PC-9 (cell line): ENCODE measurements around the gene SPATA20. TPM values are rescaled to one million over a fixed set of nuclear protein-coding genes. Genes with fewer than 3 reads are reported as not detected.

ENCODE experiments used
- BruUV-seq: library from RNA; stranded (reverse); fragments of 400-500 nt; replicated peaks from 2 replicates; lab custom pipeline; 2021; lab: Mats Ljungman, UMichigan
- CTCF ChIA-PET: fragments of 300-600 bp; sonication (Branson Sonifier 250); formaldehyde crosslinking; loops from one replicate; lab custom pipeline; 2022; ENCODE audit warnings: antibody characterized with exemption; lab: Charles Lee
- POLR2A ChIA-PET: fragments of 300-600 bp; sonication (Branson Sonifier 250); formaldehyde crosslinking; loops from one replicate; lab custom pipeline; 2022; ENCODE audit warnings: antibody characterized with exemption; ENCODE audit not compliant: unreplicated experiment; lab: Charles Lee
- DNase-seq, 2 experiments: peaks; one replicate each; pipeline versions ENCODE4 v3.0.0 to v3.0.0-alpha.2; 2015 to 2022; ENCODE audit warnings: mixed read lengths in 1 of 2
- H2AFZ ChIP-seq: fragments of 200-600 bp; sonication (generic); 2 replicates; pipeline ENCODE4 v1.8.1; 2017; ENCODE audit warnings: antibody characterized with exemption
- H3F3A ChIP-seq: fragments of 200-600 bp; sonication (generic); 2 replicates; pipeline ENCODE4 v1.8.1; 2017; ENCODE audit warnings: antibody characterized with exemption, mild to moderate bottlenecking, low read depth; ENCODE audit not compliant: insufficient read depth
- H3K27ac ChIP-seq: fragments of 200-600 bp; sonication (generic); 2 replicates; pipeline ENCODE4 v1.6.1; 2016; ENCODE audit warnings: mixed run types
- H3K27me3 ChIP-seq: fragments of 200-600 bp; sonication (generic); 2 replicates; pipeline ENCODE4 v1.6.1; 2016; ENCODE audit warnings: low read depth, mixed run types; ENCODE audit not compliant: insufficient read depth
- H3K36me3 ChIP-seq: fragments of 200-600 bp; sonication (generic); 2 replicates; pipeline ENCODE4 v1.6.1; 2016; ENCODE audit warnings: low read depth, mixed run types
- H3K4me1 ChIP-seq: fragments of 200-600 bp; sonication (generic); replicated peaks from 2 replicates; pipeline ENCODE4 v1.6.1; 2016; ENCODE audit warnings: mixed run types; ENCODE audit not compliant: insufficient read depth
- H3K4me2 ChIP-seq: fragments of 200-600 bp; sonication (generic); 2 replicates; pipeline ENCODE4 v1.6.1; 2017; ENCODE audit warnings: mixed run types
- H3K4me3 ChIP-seq: fragments of 200-600 bp; sonication (generic); 2 replicates; pipeline ENCODE4 v1.6.1; 2016; ENCODE audit warnings: mixed run types
- H3K79me2 ChIP-seq: fragments of 200-600 bp; sonication (generic); 2 replicates; pipeline ENCODE4 v1.6.1; 2017; ENCODE audit warnings: low read depth, mixed run types
- H3K9me2 ChIP-seq: fragments of 200-600 bp; sonication (generic); 2 replicates; pipeline ENCODE4 v1.8.1; 2017; ENCODE audit warnings: mild to moderate bottlenecking; ENCODE audit not compliant: insufficient read depth
- H3K9me3 ChIP-seq: fragments of 200-600 bp; sonication (generic); 2 replicates; pipeline ENCODE4 v1.8.1; 2016; ENCODE audit warnings: low read depth; ENCODE audit not compliant: insufficient read depth
- H4K20me1 ChIP-seq: fragments of 200-600 bp; sonication (generic); 2 replicates; pipeline ENCODE4 v1.8.1; 2017; ENCODE audit not compliant: insufficient read depth
- EZH2 ChIP-seq: fragments of 200-600 bp; sonication (generic); IDR thresholded peaks from 2 replicates; pipeline ENCODE4 v1.8.0; 2017; ENCODE audit warnings: antibody characterized with exemption, low read depth
- intact Hi-C: fragments of 100-400 bp; cut with micrococcal nuclease; formaldehyde crosslinking; loops from one replicate; pipeline ENCODE4 v1.10.0; 2022; ENCODE audit not compliant: unreplicated experiment
- total RNA-seq: library from RNA; stranded (reverse); gene quantifications from 2 replicates; pipeline ENCODE4 v1.2.3, GENCODE V29; 2021
- TF ChIP-seq, protein P1 (sequence below): fragments of 200-600 bp; sonication (generic); conservative IDR thresholded peaks from 2 replicates; pipeline ENCODE4 v1.6.1; 2017; ENCODE audit warnings: mixed run types, antibody characterized with exemption, mild to moderate bottlenecking, moderate library complexity

SPATA20 gene
- total RNA-seq, 1 experiment from 2014 or later, result 41.5 TPM

DNA sequence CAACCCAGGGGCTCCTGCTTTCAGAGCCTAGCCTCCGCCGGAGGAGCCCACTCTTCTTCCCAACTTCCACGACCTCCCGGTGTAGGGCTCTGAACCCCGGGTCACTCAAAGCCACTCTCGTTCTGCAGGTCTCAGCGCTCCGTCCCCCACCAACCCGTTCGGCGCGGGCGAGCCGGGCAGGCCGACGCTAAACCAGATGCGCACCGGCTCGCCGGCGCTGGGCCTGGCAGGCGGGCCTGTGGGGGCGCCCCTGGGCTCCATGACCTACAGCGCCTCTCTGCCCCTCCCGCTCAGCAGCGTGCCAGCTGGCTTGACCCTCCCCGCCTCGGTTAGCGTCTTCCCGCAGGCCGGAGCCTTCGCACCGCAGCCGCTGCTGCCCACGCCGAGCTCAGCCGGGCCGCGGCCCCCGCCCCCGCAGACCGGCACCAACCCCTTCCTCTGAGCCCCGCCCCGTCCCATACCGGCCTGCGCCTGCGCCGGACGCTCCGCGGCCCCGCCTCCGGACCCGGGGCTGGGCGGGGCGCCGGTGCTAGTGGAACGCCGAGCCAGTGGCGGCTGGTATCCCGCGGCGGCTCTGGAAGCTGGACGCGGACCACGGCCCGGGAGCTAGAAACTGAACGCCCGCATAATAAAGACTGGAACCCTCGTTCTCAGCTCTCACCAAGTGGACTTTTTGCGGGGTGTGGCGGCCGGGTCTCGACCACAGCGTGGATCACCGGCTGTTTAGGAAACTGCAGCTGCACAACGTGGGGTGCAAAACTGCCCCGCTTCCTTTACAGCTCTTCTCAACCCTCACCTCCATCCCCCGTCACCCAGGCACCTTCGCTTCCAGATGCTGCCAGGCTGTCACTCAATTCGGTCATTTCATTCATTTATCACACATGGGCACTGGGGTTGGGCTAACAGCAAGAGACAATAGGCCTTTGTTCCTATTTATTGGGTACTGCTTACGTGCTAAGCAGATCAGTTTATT, 5.0 kb upstream of the SPATA20 start:
- Histone ChIP-seq H3K36me3 (peaks cover 4% of the 10 kb centered on the region; the same call in 1 of the 2 replicates), H4K20me1 (no peaks in the 10 kb centered on the region; the same call in 1 of the 2 replicates), H3K9me3 (no peaks in the 10 kb centered on the region), H3K9me2 (no peaks in the 10 kb centered on the region), H3K27me3 (no peaks in the 10 kb centered on the region), H3K4me2 (peak overlapping the region; percentile 66), H3F3A (peaks cover 24% of the 10 kb centered on the region; the same call in 1 of the 2 replicates), H3K4me1 (peaks cover 9% of the 10 kb centered on the region; the same call in 1 of the 2 replicates), H3K79me2 (no peaks in the 10 kb centered on the region), H3K4me3 (peak overlapping the region; percentile 42), H2AFZ (peak overlapping the region; percentile 40; the same call in 1 of the 2 replicates), H3K27ac (no peak overlapping the region)
- peak in 1 of 2 experiments; percentile 86 for DNase-seq
- ChIA-PET POLR2A (interaction anchor here (0.5 to 0.7 kb wide), 4 partner anchors 83 to 419 kb away, joined by 3 to 9 read pairs (median 3); partner anchors contain the start of genes LRRC59 and WFIKKN2), CTCF (interaction anchor here (0.8 to 1.0 kb wide), 3 partner anchors 151 to 180 kb away, joined by 3 to 4 read pairs (median 4); no protein-coding TSS in a partner anchor)
- no TSS peak for BruUV-seq
- TF ChIP-seq, protein P1, sequence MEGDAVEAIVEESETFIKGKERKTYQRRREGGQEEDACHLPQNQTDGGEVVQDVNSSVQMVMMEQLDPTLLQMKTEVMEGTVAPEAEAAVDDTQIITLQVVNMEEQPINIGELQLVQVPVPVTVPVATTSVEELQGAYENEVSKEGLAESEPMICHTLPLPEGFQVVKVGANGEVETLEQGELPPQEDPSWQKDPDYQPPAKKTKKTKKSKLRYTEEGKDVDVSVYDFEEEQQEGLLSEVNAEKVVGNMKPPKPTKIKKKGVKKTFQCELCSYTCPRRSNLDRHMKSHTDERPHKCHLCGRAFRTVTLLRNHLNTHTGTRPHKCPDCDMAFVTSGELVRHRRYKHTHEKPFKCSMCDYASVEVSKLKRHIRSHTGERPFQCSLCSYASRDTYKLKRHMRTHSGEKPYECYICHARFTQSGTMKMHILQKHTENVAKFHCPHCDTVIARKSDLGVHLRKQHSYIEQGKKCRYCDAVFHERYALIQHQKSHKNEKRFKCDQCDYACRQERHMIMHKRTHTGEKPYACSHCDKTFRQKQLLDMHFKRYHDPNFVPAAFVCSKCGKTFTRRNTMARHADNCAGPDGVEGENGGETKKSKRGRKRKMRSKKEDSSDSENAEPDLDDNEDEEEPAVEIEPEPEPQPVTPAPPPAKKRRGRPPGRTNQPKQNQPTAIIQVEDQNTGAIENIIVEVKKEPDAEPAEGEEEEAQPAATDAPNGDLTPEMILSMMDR, result no peak
- TF ChIP-seq EZH2, result no peak
- intact Hi-C loops, result loop anchor here (10.0 kb wide), 1 partner anchor 413 kb away; no protein-coding TSS in a partner anchor

DNA sequence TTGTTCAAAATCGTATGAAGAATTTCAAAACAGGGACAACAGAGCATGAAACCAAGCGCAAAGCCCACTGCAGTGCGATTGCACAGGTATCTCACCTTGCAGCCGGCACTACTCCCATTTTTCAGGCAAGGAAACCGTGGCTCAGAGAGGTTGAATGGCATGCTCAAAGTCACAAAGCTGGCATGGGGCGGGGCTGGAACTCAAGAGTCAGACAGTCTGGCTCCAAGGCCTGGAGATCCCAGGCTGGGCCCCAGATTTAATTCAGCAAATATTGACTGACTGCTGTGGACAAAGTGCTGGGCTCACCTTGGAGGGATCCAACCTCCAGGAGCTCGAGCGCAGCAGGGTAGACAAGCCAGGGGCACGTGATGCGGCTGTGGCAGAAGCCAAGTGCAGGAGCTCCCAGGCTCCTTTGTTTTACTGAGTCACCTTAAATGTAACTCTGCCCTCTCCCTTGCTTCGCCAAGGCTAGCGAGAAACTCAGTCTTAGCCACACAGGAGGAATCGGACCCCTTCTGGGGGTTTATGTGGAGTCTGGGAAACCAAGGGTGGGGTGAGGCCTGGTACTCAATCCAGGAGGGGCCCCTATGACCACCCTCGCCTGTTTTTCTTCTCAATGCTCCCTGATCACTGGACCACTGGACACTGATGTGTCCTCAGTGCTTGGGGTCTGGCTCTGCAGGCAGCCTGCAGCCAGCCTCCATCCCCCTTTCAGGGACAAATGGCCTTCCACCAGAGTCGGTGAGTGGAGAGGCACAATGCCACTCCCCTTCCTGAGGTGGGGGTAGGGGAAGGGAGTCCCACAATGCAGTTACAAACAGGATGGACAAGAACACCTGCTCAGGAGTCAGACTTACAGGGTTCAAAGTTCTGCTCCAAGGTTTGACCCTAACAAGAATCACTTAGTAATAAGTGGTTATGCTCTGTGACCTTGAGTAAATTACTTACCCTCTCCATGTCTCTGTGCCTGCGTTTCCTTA, 3.9 kb upstream of the SPATA20 start:
- Histone ChIP-seq H3F3A (peaks cover 24% of the 10 kb centered on the region; the same call in 1 of the 2 replicates), H3K4me1 (peaks cover 17% of the 10 kb centered on the region), H3K27me3 (no peaks in the 10 kb centered on the region), H3K36me3 (no peaks in the 10 kb centered on the region), H3K4me2 (peak overlapping the region; percentile 66; the same call in 1 of the 2 replicates), H2AFZ (no peak overlapping the region), H3K27ac (no peak overlapping the region), H3K9me2 (no peaks in the 10 kb centered on the region), H3K79me2 (no peaks in the 10 kb centered on the region), H4K20me1 (no peaks in the 10 kb centered on the region; the same call in 1 of the 2 replicates), H3K4me3 (no peak overlapping the region), H3K9me3 (no peaks in the 10 kb centered on the region)
- DNase-seq, result peak in 1 of 2 experiments; percentile 37
- POLR2A ChIA-PET, result interaction anchor here (0.5 to 0.7 kb wide), 6 partner anchors 10 to 420 kb away, joined by 3 to 9 read pairs (median 3); partner anchors contain the start of genes LRRC59 and WFIKKN2
- CTCF ChIA-PET, result no interaction called here
- intact Hi-C loops, result loop anchor here (10.0 kb wide), 1 partner anchor 412 kb away; no protein-coding TSS in a partner anchor
- TF ChIP-seq, protein P1, result no peak
- BruUV-seq, result TSS peak; percentile 13
